ENCODE results near the gene ZER1. TPM values are rescaled to one million over a fixed set of nuclear protein-coding genes. Genes with fewer than 3 reads are reported as not detected.

The ZER1 gene
- total and polyA plus RNA-seq, 2 of the 8 experiments (the other 6 are each of a cell fraction or from before 2014, with no cell fraction given) = 20.5 to 26.6 TPM

DNA sequence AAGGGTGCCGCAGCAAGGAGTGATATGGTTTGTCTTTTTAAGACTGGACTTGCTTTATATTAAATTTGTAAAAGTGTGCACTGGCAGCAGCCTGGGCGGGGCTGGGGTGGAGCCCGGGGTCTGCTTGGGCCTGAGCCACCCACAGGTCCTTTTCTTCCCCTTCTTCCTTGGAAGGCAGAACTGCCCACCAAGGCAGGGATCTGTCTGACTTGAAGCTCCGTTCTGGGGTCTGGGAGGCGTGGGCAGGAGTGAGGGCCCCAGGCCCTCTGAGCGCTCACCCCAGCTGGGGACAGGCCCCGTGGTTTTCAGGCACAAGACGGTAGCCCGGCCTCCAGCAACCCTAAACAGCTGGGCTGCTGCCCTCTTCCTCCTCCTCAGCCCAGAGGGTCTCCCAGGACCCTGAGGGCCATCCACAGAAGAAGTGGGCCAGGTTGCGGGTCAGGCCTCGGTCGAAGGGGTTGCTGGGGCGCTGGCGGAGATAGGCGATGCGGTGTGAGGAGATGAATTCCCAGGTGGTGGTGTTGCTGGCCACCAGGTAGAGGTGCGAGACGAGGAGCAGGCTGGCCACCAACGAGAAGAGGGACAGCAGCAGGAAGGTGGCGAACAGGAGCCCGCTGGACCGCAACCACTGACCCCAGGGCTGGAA, 50.8 kb downstream of the ZER1 start:
- H3K14ac ChIP-seq (ENCODE audit: insufficient read length) = no peak overlapping the region
- H3K36me3 ChIP-seq (ENCODE audit: control insufficient read depth in 2 of 4, insufficient read depth in 4 of 4, low read length in 3 of 4) = peaks cover 0 to 15% (median 10%) of the 10 kb centered on the region in 4 experiments; a peak in 4 of 8 replicates
- H3K79me2 ChIP-seq (ENCODE audit: control insufficient read depth in 1 of 2, insufficient read depth in 2 of 2, low read length in 2 of 2) = no peaks in the 10 kb centered on the region
- H2BK15ac ChIP-seq (ENCODE audit: low read length) = no peak overlapping the region
- FAIRE-seq = no peak
- no peak overlapping the region for H2BK5ac ChIP-seq (ENCODE audit: low read depth, low read length)
- no peak overlapping the region for H2AFZ ChIP-seq (ENCODE audit: low read length)
- no peaks in the 10 kb centered on the region for H3K9me3 ChIP-seq (ENCODE audit: insufficient read depth in 2 of 2, low read depth in 1 of 2, low read length in 1 of 2)
- no peak overlapping the region for H2BK120ac ChIP-seq (replicated peaks; ENCODE audit: low read depth, low read length)
- no peak overlapping the region for H2BK20ac ChIP-seq (ENCODE audit: low read length)
- no peak overlapping the region for H2BK12ac ChIP-seq (ENCODE audit: low read depth, low read length)
- H3K18ac ChIP-seq (ENCODE audit: extremely low read depth, low read length) = no peak overlapping the region
- no peak for DNase-seq (ENCODE audit: low read depth in 1 of 2, low spot score in 2 of 2)
- no peak overlapping the region for H4K5ac ChIP-seq (ENCODE audit: insufficient read length, low read depth, low read length)
- peaks cover 3% of the 10 kb centered on the region; the same call in 1 of the 2 replicates for H3K79me1 ChIP-seq (ENCODE audit: low read depth, low read length)
- no peak overlapping the region for H3K27ac ChIP-seq (ENCODE audit: low read depth, low read length)
- H3K4me2 ChIP-seq (ENCODE audit: insufficient read depth in 1 of 2, low read depth in 2 of 2, low read length in 2 of 2) = no peak overlapping the region
- no peak overlapping the region for H3K4me3 ChIP-seq (ENCODE audit: extremely low read depth in 1 of 4, insufficient read depth in 2 of 4, low read depth in 3 of 4, low read length in 4 of 4)
- H3K23ac ChIP-seq (ENCODE audit: insufficient read length) = no peak overlapping the region
- no peak overlapping the region for H4K8ac ChIP-seq (ENCODE audit: extremely low read depth, insufficient read depth, low read length)
- no peak overlapping the region for H4K91ac ChIP-seq (replicated peaks; ENCODE audit: insufficient read length, low read length)
- H3K4me1 ChIP-seq (replicated peaks in 1 of 4; ENCODE audit: control insufficient read depth in 3 of 4, insufficient read depth in 4 of 4, low read length in 3 of 4) = peaks cover 0 to 3% (median 0%) of the 10 kb centered on the region in 4 experiments; a peak in 3 of 7 replicates
- WGBS, 2 experiments (ENCODE audit: extremely low coverage in 1 of 2, insufficient coverage in 1 of 2, insufficient read length in 1 of 2, insufficient replicate concordance in 2 of 2, low coverage in 1 of 2, low lambda C conversion rate in 2 of 2, missing lambda C conversion rate in 1 of 2) = 94% methylated on average over 22 of the region's 22 CpGs; no CpG with 5 or more reads in 1 of the 2 experiments
- H2AK5ac ChIP-seq (ENCODE audit: low read depth, low read length) = no peak overlapping the region
- H3K56ac ChIP-seq (replicated peaks; ENCODE audit: insufficient read length, low read depth, low read length) = no peak overlapping the region
- peaks cover 0 to 2% of the 10 kb centered on the region in 2 experiments for H4K20me1 ChIP-seq (replicated peaks in 1 of 2; ENCODE audit: control insufficient read depth in 1 of 2, insufficient read depth in 2 of 2, low read length in 2 of 2)
- no peak overlapping the region for H3K4ac ChIP-seq (replicated peaks; ENCODE audit: insufficient read length, low read depth, low read length)
- TF ChIP-seq YY1 (IDR thresholded peaks at IDR 0.05; ENCODE audit: low read depth, low read length) (no peak), SRF (IDR thresholded peaks at IDR 0.05; ENCODE audit: low read depth, low read length) (no peak)
- TF ChIP-seq, protein P1, sequence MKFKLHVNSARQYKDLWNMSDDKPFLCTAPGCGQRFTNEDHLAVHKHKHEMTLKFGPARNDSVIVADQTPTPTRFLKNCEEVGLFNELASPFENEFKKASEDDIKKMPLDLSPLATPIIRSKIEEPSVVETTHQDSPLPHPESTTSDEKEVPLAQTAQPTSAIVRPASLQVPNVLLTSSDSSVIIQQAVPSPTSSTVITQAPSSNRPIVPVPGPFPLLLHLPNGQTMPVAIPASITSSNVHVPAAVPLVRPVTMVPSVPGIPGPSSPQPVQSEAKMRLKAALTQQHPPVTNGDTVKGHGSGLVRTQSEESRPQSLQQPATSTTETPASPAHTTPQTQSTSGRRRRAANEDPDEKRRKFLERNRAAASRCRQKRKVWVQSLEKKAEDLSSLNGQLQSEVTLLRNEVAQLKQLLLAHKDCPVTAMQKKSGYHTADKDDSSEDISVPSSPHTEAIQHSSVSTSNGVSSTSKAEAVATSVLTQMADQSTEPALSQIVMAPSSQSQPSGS (IDR thresholded peaks at IDR 0.05; ENCODE audit: low read length) = no peak
- H3K27me3 ChIP-seq (replicated peaks in 1 of 4; ENCODE audit: control insufficient read depth in 3 of 4, extremely low read depth in 1 of 4, insufficient read depth in 3 of 4, low read length in 3 of 4) = no peaks in the 10 kb centered on the region
- POLR2A ChIA-PET (ENCODE audit: partially characterized antibody) = interaction anchor here (4.8 to 13.5 kb wide), 3 partner anchors 12 to 37 kb away, joined by 49 to 133 read pairs (median 52); partner anchors contain the start of gene SET
- no peak overlapping the region for H3K9ac ChIP-seq (replicated peaks in 1 of 4; ENCODE audit: extremely low read depth in 1 of 4, low read depth in 3 of 4, low read length in 3 of 4)
- peaks cover 4% of the 10 kb centered on the region for H3K23me2 ChIP-seq (ENCODE audit: low read depth, low read length)
- CTCF ChIA-PET (ENCODE audit: partially characterized antibody) = interaction anchor here (1.5 kb wide), 1 partner anchor 73 kb away, joined by 3 read pairs; no protein-coding TSS in a partner anchor
